A549 (cell line): ENCODE measurements around the gene SPTBN5. TPM values are rescaled to one million over a fixed set of nuclear protein-coding genes. Genes with fewer than 3 reads are reported as not detected.

ENCODE experiments used
- ATAC-seq, 2 experiments: fragments of 200-7000 bp in 1 of 2; fragments of >200 bp in 1 of 2; cut with Nextera tagmentation in 1 of 2; cut with Tn5 transposase in 1 of 2; 3 replicates each; pipeline versions ENCODE4 v1.8.0 to v1.9.1; 2018 to 2020; ENCODE audit warnings: mild to moderate bottlenecking in 1 of 2, moderate library complexity in 1 of 2
- CTCF ChIA-PET: fragments of 300-600 bp; sonication (Branson Sonifier 250); formaldehyde crosslinking; extraction: SDS; loops from one replicate; lab custom pipeline; 2021; ENCODE audit warnings: antibody characterized with exemption, inconsistent platforms; lab: Yijun Ruan, JAX
- POLR2A ChIA-PET: fragments of 350-600 bp; formaldehyde crosslinking; extraction: SDS; loops from one replicate; lab custom pipeline; 2021; ENCODE audit warnings: antibody characterized with exemption, inconsistent platforms; lab: Yijun Ruan, JAX
- DNase-seq, 2 experiments: peaks; one replicate each; pipeline versions ENCODE4 v3.0.0 to v3.0.0-alpha.2; 2011 to 2016; ENCODE audit warnings: low read depth in 1 of 2, low spot score in 1 of 2
- FAIRE-seq: peaks from 2 replicates; lab custom pipeline; 2011; peaks lifted over from hg19 to GRCh38; lab: Jason Lieb, UNC
- H3K27ac ChIP-seq, 2 experiments: fragments of >200 bp; sonication (Bioruptor Twin); formaldehyde crosslinking; 3 replicates each; pipeline ENCODE4 v1.5.1; 2016 to 2017
- H3K4me1 ChIP-seq: fragments of >200 bp; sonication (Bioruptor Twin); formaldehyde crosslinking; 3 replicates; pipeline ENCODE4 v1.6.1; 2016
- H3K4me2 ChIP-seq: fragments of >200 bp; sonication (Bioruptor Twin); formaldehyde crosslinking; 3 replicates; pipeline ENCODE4 v1.6.1; 2016
- H3K4me3 ChIP-seq: fragments of >200 bp; sonication (Bioruptor Twin); formaldehyde crosslinking; 3 replicates; pipeline ENCODE4 v1.5.1; 2016
- H3K9me3 ChIP-seq: fragments of >200 bp; sonication (Bioruptor Twin); formaldehyde crosslinking; 3 replicates; pipeline ENCODE4 v1.6.1; 2016
- CBX8 ChIP-seq: fragments of 200-600 bp; sonication (generic); IDR thresholded peaks from 2 replicates; pipeline ENCODE4 v1.6.1; 2016
- CEBPB ChIP-seq, 2 experiments: fragments of >200 bp in 1 of 2; sonication (Bioruptor Twin) in 1 of 2; formaldehyde crosslinking in 1 of 2; IDR thresholded peaks; 2 replicates each; pipeline ENCODE4 v1.6.1; 2012 to 2016
- CHD2 ChIP-seq: fragments of 150-350 bp; IDR thresholded peaks from 2 replicates; pipeline ENCODE4 v1.6.1; 2014; ENCODE audit warnings: low read length; ENCODE audit not compliant: partially characterized antibody
- CHD4 ChIP-seq: fragments of 200-600 bp; sonication (generic); IDR thresholded peaks from 2 replicates; pipeline ENCODE4 v1.6.1; 2016; ENCODE audit warnings: antibody characterized with exemption, mild to moderate bottlenecking, borderline replicate concordance
- E2F6 ChIP-seq: IDR thresholded peaks from 2 replicates; pipeline ENCODE4 v1.6.1; 2012; ENCODE audit warnings: low read depth, borderline replicate concordance
- EHF ChIP-seq: fragments of 250-450 bp; sonication (Bioruptor Pico); IDR thresholded peaks from 2 replicates; pipeline ENCODE4 v1.5.0; 2020; ENCODE audit warnings: mild to moderate bottlenecking
- ELK1 ChIP-seq: fragments of 150-350 bp; IDR thresholded peaks from 2 replicates; pipeline ENCODE4 v1.6.1; 2014; ENCODE audit warnings: low read depth, mild to moderate bottlenecking, low read length
- EP300 ChIP-seq, 2 experiments: fragments of >200 bp; sonication (Bioruptor Twin); formaldehyde crosslinking; IDR thresholded peaks; 2 replicates in 1 of 2; 3 replicates in 1 of 2; pipeline ENCODE4 v1.6.1; 2016 to 2017
- FOSB ChIP-seq: fragments of 250-450 bp; sonication (Bioruptor Pico); IDR thresholded peaks from 2 replicates; pipeline ENCODE4 v1.5.0; 2020; ENCODE audit warnings: mild to moderate bottlenecking, moderate library complexity
- FOXS1 ChIP-seq: fragments of 250-450 bp; sonication (Bioruptor Pico); IDR thresholded peaks from 2 replicates; pipeline ENCODE4 v1.5.0; 2020; ENCODE audit warnings: mild to moderate bottlenecking, moderate library complexity
- GATA3 ChIP-seq: IDR thresholded peaks from 2 replicates; pipeline ENCODE4 v1.6.1; 2012; ENCODE audit warnings: borderline replicate concordance
- HES2 ChIP-seq: fragments of >200 bp; sonication (Bioruptor Twin); formaldehyde crosslinking; IDR thresholded peaks from 2 replicates; pipeline ENCODE4 v1.6.1; 2016
- HEYL ChIP-seq: fragments of 250-450 bp; sonication (Bioruptor Pico); IDR thresholded peaks from 2 replicates; pipeline ENCODE4 v1.8.0; 2021; ENCODE audit warnings: mild to moderate bottlenecking, moderate library complexity
- HOXB5 ChIP-seq: fragments of 250-450 bp; sonication (Bioruptor Pico); IDR thresholded peaks from 2 replicates; pipeline ENCODE4 v1.5.0; 2020; ENCODE audit warnings: mild to moderate bottlenecking, moderate library complexity
- JUN ChIP-seq, 2 experiments: fragments of >200 bp; sonication (Bioruptor Twin); formaldehyde crosslinking; IDR thresholded peaks; 2 replicates in 1 of 2; 3 replicates in 1 of 2; pipeline ENCODE4 v1.6.1; 2016 to 2017
- KDM1A ChIP-seq: fragments of 200-600 bp; sonication (generic); IDR thresholded peaks from 2 replicates; pipeline ENCODE4 v1.6.1; 2016; ENCODE audit warnings: low read depth, mild to moderate bottlenecking
- MAZ ChIP-seq: fragments of 150-350 bp; IDR thresholded peaks from 2 replicates; pipeline ENCODE4 v1.6.1; 2014; ENCODE audit warnings: antibody characterized with exemption, low read depth, low read length, borderline replicate concordance
- MYC ChIP-seq: IDR thresholded peaks from 2 replicates; pipeline ENCODE4 v1.6.1; 2012; ENCODE audit warnings: mild to moderate bottlenecking, inconsistent platforms, low read length, improper control_type of control experiment, borderline replicate concordance
- NFE2L2 ChIP-seq: fragments of 150-350 bp; conservative IDR thresholded peaks from 2 replicates; pipeline ENCODE4 v1.6.1; 2014; ENCODE audit warnings: low read length
- POLR2AphosphoS2 ChIP-seq: conservative IDR thresholded peaks from 2 replicates; pipeline ENCODE4 v1.6.1; 2012; ENCODE audit warnings: low read length, improper control_type of control experiment, inconsistent platforms
- RAD21 ChIP-seq, 2 experiments: fragments of >200 bp in 1 of 2; sonication (Bioruptor Twin) in 1 of 2; formaldehyde crosslinking in 1 of 2; IDR thresholded peaks in 1 of 2; conservative IDR thresholded peaks in 1 of 2; 2 replicates in 1 of 2; 3 replicates in 1 of 2; pipeline ENCODE4 v1.6.1; 2012 to 2018; ENCODE audit warnings: inconsistent platforms in 1 of 2
- RCOR1 ChIP-seq: fragments of 150-350 bp; IDR thresholded peaks from 2 replicates; pipeline ENCODE4 v1.6.1; 2014; ENCODE audit warnings: antibody characterized with exemption, low read length, low read depth
- REST ChIP-seq: fragments of 200-600 bp; sonication (generic); IDR thresholded peaks from 2 replicates; pipeline ENCODE4 v1.6.1; 2016; ENCODE audit warnings: antibody characterized with exemption, mild to moderate bottlenecking, moderate library complexity
- RFX5 ChIP-seq: fragments of 450-650 bp; IDR thresholded peaks from 2 replicates; pipeline ENCODE4 v1.7.1; 2014; ENCODE audit warnings: antibody characterized with exemption, mild to moderate bottlenecking, moderate library complexity
- RNF2 ChIP-seq: fragments of 200-600 bp; sonication (generic); IDR thresholded peaks from 2 replicates; pipeline ENCODE4 v1.6.1; 2016; ENCODE audit warnings: low read depth, mild to moderate bottlenecking, antibody characterized with exemption, moderate library complexity, borderline replicate concordance
- SREBF2 ChIP-seq: fragments of 450-650 bp; IDR thresholded peaks from 2 replicates; pipeline ENCODE4 v1.6.1; 2014; ENCODE audit warnings: mild to moderate bottlenecking, moderate library complexity
- TP53 ChIP-seq: fragments of 250-450 bp; sonication (Bioruptor Pico); IDR thresholded peaks from 2 replicates; pipeline ENCODE4 v1.5.0; 2021; ENCODE audit warnings: mild to moderate bottlenecking, moderate library complexity
- ZNF302 ChIP-seq: fragments of 250-450 bp; sonication (Bioruptor Pico); IDR thresholded peaks from 2 replicates; pipeline ENCODE4 v1.9.0; 2021; ENCODE audit warnings: inconsistent platforms, mild to moderate bottlenecking, moderate library complexity
- WGBS: methylation state at CpG from one replicate; pipeline ENCODE4 v1.1.6; 2017; ENCODE audit errors: missing lambda C conversion rate; 5-methylcytosine and 5-hydroxymethylcytosine counted together
- polyA plus RNA-seq, 4 experiments: library from polyadenylated mRNA; depleted of rRNA in 3 of 4; stranded (reverse); fragments of >200 nt; fragmentation: RNase III in 1 of 4; extraction: RNeasy Plus Mini Kit Qiagen cat#74134 plus additional on column Dnase treatment in 1 of 4; gene quantifications; 2 replicates in 3 of 4; 3 replicates in 1 of 4; pipeline ENCODE4 v1.2.3, GENCODE V29; 2011 to 2017

The SPTBN5 gene
- polyA plus RNA-seq, 2 of the 4 experiments (the other 2 are of a cell fraction) = 0.05 to 0.17 TPM

GRCh38 chr15:41880156-41880877 is 13.5 kb downstream of the SPTBN5 start:
- ATAC-seq (no peak), DNase-seq (no peak), FAIRE-seq (no peak)
- ChIA-PET POLR2A (no interaction called here), CTCF (interaction anchor here (1.0 to 1.4 kb wide), 2 partner anchors 28 to 69 kb away, joined by 3 to 4 read pairs; no protein-coding TSS in a partner anchor)
- no peaks in the 10 kb centered on the region for H3K4me1 ChIP-seq
- TF ChIP-seq POLR2AphosphoS2 (no peak), HEYL (CRISPR knock-in tag) (no peak), MYC (no peak), CHD2 (no peak), HES2 (no peak), CBX8 (no peak), TP53 (CRISPR knock-in tag) (no peak), E2F6 (no peak), REST (no peak), FOXS1 (CRISPR knock-in tag) (no peak), EHF (CRISPR knock-in tag) (no peak), KDM1A (no peak), ELK1 (no peak), ZNF302 (CRISPR knock-in tag) (no peak), RFX5 (no peak), JUN (IDR thresholded peaks at IDR 0.05) (no peak), FOSB (CRISPR knock-in tag) (no peak), SREBF2 (no peak), CEBPB (IDR thresholded peaks at IDR 0.05) (no peak)
- no peaks in the 10 kb centered on the region for H3K9me3 ChIP-seq
- WGBS = 93% methylated on average over 8 of the region's 10 CpGs
- H3K4me2 ChIP-seq = no peak overlapping the region
- H3K4me3 ChIP-seq = no peak overlapping the region
- no peak overlapping the region for H3K27ac ChIP-seq

- Histone ChIP-seq H3K4me3 (no peak overlapping the region), H3K27ac (no peak overlapping the region), H3K4me1 (no peaks in the 10 kb centered on the region), H3K9me3 (no peaks in the 10 kb centered on the region), H3K4me2 (no peak overlapping the region)
- CTCF ChIA-PET = interaction anchor here (1.0 to 1.1 kb wide), 2 partner anchors 24 to 27 kb away, joined by 3 read pairs; no protein-coding TSS in a partner anchor
- WGBS = 93% methylated on average over 5 of the region's 10 CpGs
- ATAC-seq = no peak
- no peak for DNase-seq
- POLR2A ChIA-PET = no interaction called here
- FAIRE-seq = no peak
- TF ChIP-seq MAZ = no peak
- TF ChIP-seq RAD21 (conservative IDR thresholded peaks at IDR 0.05 in 1 of 2, IDR thresholded peaks at IDR 0.05 in 1 of 2) = no peak
- TF ChIP-seq EHF (CRISPR knock-in tag) = no peak
- TF ChIP-seq FOXS1 (CRISPR knock-in tag) = no peak
- no peak for TF ChIP-seq NFE2L2
- no peak for TF ChIP-seq HOXB5 (CRISPR knock-in tag)
- no peak for TF ChIP-seq EP300 (IDR thresholded peaks at IDR 0.05)
- no peak for TF ChIP-seq KDM1A
- no peak for TF ChIP-seq RCOR1
- TF ChIP-seq RNF2 = no peak
- no peak for TF ChIP-seq HES2
- no peak for TF ChIP-seq GATA3
- no peak for TF ChIP-seq SREBF2
- TF ChIP-seq CHD4 = no peak
- no peak for TF ChIP-seq FOSB (CRISPR knock-in tag)
Measured at GRCh38 chr15:41879321-41879845, 14.5 kb downstream of the SPTBN5 start.
